Activated CD4-positive, alpha-beta T cell treated with anti-CD3 and anti-CD28 coated beads for 24 hours (primary cell): ENCODE data around the gene SLC2A3.
"Not testable (repeated sequence)": the region's sequence is repeated elsewhere in the genome, so short reads cannot be mapped to it uniquely, and the experiment has no call there.

Experiments used
- DNase-seq, 2 donors: peaks; one replicate each; pipeline ENCODE4 v3.0.0-alpha.2; 2020; ENCODE audit warnings: low read depth in 2 of 2

SLC2A3 gene

GRCh38 chr12:7951671-7952070 is 15.7 kb upstream of the SLC2A3 start:
- DNase-seq, result no peak

GRCh38 chr12:7950230-7950943 is 14.4 kb upstream of the SLC2A3 start:
- DNase-seq, result not testable (repeated sequence)

GRCh38 chr12:7948589-7949260 is 12.7 kb upstream of the SLC2A3 start:
- no peak for DNase-seq

DNA sequence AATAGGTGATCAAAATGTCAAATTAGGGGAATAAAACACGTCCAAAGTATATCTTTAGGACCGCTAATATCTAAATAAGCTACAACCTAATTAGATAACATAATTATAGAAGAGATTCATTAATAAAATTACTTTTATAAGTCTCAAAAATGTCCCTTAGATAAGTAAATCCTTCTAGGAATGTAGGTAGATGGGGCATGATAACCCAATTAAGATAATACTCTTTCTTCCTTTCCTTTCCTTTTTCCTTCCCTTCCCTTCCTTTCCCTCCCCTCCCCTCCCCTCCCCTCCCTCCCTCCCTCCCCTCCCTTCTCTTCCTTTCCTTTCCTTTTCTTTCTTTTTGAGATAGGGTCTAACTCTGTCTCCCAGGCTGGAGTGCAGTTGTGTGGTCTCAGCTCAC is 11.0 kb upstream of the SLC2A3 start:
- DNase-seq, result no peak

GRCh38 chr12:7944760-7945159 is 8.8 kb upstream of the SLC2A3 start:
- DNase-seq, result not testable (repeated sequence)

- no peak for DNase-seq
Observed at GRCh38 chr12:7940906-7941305, 4.9 kb upstream of the SLC2A3 start.

DNA sequence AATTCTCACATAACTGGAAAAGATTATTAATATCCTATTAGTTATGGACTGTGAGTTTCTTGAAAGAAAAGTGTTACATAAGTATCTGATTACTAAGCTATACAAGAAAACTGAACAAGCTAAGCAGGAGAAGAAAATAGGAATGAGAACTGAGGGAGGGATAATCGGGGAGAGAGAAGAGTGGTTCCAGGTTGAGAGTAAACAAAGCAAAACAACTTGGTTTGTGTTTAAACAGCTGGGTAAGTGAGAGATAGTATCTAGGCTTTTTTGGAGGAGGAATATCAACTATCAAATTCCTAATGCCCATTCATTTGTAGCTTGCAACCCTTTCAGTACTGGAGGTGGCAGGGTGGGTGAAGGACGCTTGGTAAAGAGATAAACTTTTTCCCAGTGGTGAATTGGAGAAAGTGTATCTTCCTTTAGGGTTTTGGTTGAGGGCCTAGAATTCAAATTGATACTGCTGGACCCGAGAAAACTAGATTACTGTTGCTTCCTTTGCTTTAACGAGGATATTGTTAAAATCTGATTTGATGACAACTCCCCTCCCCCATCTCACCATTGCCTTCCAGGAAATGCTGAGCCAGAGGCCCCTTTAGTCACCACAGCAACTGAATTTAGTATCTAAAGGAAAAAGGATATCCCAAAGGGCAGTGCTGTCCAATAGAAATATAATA is 2.0 kb upstream of the SLC2A3 start:
- no peak for DNase-seq

- no peak for DNase-seq
Observed at GRCh38 chr12:7934889-7935492, 996 bp downstream of the SLC2A3 start.

- no peak for DNase-seq
Observed at GRCh38 chr12:7934091-7934888, 1.7 kb downstream of the SLC2A3 start.

DNA sequence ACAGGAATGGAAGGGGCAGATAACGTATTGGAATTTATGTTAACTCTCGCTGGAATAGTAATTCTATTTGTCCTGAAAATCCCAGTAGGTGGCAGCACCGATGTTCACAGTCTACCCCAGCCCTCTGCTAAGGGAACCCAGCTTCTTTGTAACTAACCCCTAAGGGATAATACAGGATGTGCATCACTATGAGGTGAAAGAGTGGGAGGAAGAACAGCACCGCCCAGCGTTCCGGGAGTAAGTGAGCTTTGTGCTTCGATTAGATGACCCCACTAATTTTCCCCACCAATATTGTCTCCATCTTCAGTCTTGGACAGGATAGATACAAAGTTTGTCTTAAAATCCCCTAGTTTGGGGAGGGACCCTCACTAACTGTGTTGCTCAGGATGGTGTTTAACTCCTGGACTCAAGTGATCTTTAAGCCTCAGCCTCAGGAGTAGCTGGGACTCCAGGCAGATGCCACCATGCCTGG is 2.7 kb downstream of the SLC2A3 start:
- peak; percentile 65 to 71 for DNase-seq

DNA sequence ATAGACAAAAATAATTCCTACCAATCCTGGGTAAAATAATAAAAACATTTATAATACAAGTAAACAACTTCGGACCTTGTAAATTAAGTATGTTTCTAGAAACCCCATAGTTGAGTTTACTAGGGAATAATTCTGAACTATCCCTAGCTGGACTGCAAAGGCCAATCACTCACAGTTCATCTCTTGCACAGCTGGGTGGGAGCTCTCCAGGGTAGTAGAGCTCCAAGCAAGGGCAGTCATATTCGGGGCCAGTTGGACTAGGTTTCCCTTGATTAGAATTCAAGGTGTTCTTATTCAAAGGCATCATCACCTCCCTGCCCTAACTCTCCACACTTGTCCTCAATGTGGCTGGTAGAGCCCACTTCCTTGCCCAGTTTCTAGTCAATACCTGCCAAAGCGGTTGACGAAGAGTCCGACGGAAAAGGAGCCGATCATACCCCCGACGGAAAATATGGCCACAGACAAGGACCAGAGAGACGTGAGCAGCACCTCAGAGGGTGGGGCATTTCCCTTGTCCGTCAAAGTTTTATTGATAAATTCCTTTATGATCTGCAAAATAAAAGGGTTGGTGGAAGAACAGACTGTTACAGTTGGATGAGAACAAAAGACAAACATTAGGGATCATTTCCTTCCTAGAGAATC is 3.3 kb downstream of the SLC2A3 start:
- DNase-seq, result not testable (repeated sequence)

- no peak for DNase-seq
Observed at GRCh38 chr12:7929083-7929792, 6.7 kb downstream of the SLC2A3 start.

- no peak for DNase-seq
Observed at GRCh38 chr12:7927470-7927869, 8.5 kb downstream of the SLC2A3 start.

- DNase-seq, result not testable (repeated sequence)
Observed at GRCh38 chr12:7926068-7926666, 9.8 kb downstream of the SLC2A3 start.

DNA sequence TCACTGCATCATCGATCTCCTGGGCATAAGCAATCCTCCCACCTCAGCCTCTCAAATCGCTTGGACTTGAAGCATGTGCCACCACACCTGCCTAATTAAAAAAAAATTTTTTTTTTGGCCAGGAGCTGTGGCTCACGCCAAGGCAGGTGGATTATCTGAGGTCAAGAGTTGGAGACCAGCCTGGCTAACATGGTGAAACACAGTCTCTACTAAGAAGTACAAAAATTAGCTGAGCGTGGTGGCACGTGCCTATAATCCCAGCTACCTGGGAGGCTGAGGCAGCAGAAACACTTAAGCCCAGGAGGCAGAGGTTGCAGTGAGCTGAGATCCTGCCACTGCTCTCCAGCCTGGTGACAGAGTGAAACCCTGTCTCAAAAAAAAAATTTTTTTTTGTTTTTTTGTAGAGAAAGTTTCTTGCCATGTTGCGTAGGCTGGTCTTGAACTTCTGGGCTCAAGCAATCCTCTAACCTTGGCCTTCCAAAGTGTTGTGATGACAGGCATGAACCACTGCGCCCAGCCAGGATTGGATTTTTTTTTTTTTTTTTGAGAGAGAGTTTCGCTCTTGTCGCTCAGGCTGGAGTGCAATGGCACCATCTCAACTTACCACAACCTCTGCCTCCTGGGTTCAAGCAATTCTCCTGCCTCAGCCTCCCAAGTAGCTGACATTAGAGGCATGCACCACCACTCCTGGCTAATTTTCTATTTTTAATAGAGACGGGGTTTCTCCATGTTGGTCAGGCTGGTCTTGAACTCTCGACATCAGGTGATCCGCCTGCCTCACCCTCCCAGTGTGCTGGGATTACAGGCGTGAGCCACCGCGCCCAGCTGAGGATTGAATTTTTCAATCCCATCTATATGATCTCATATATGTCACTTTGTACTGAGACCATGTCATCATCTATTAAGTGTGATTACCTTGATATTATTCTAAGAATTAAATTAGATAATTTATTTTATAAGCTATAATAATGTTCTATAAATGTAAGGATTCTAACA is 12.4 kb downstream of the SLC2A3 start:
- no peak for DNase-seq

DNA sequence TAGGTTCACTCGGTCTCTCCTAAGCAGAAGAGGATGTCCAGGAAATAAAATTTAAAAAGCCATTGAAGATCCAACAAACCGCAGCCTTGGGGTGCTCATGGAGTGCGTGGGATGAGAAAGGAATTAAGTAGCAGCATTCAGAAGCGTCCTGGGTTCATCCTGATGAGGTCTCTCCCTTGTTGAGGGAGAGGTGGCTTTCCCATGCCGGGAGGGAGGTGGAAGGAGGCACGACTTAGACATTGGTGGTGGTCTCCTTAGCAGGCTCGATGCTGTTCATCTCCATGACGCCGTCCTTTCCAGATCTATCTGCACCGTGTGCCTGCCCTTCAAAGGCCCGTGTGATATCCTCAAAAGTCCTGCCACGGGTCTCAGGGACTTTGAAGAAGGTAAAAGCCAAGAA is 14.8 kb downstream of the SLC2A3 start:
- DNase-seq, result not testable (repeated sequence)

GRCh38 chr12:7918268-7918590 is 17.8 kb downstream of the SLC2A3 start:
- not testable (repeated sequence) for DNase-seq

- DNase-seq, result no peak
Observed at GRCh38 chr12:7917392-7918267, 18.4 kb downstream of the SLC2A3 start.
